Gastrocnemius medialis (tissue), 4 donors: ENCODE results near the gene MAD1L1. TPM values are rescaled to one million over a fixed set of nuclear protein-coding genes. Genes with fewer than 3 reads are reported as not detected.

Source experiments
- ATAC-seq, 2 donors: fragments of 150-250 bp; one replicate each; pipeline ENCODE4 v1.9.1; 2016
- DNase-seq, 2 donors: peaks; one replicate each; pipeline ENCODE4 v3.0.0-alpha.2; 2019
- H3K27ac ChIP-seq, 4 donors: fragments of 200-600 bp; sonication (generic); 1 replicate in 1 of 4; 2 replicates in 3 of 4; pipeline ENCODE4 v1.5.1; 2016 to 2018; ENCODE audit warnings: mild to moderate bottlenecking in 2 of 4, moderate library complexity in 1 of 4
- H3K27me3 ChIP-seq, 3 donors: fragments of 200-600 bp; sonication (generic) in 2 of 3; 1 replicate in 1 of 3; 2 replicates in 2 of 3; pipeline versions ENCODE4 v1.5.1 to v1.6.0; 2016 to 2019; ENCODE audit warnings: mild to moderate bottlenecking in 1 of 3, moderate library complexity in 1 of 3
- H3K36me3 ChIP-seq, 2 donors: fragments of 200-600 bp; sonication (generic) in 1 of 2; one replicate each; pipeline ENCODE4 v1.5.1; 2017 to 2018
- H3K4me1 ChIP-seq, 2 donors: fragments of 200-600 bp; sonication (generic) in 1 of 2; one replicate each; pipeline ENCODE4 v1.5.1; 2016 to 2017; ENCODE audit warnings: mild to moderate bottlenecking in 2 of 2
- H3K4me3 ChIP-seq, 4 donors: fragments of 200-600 bp; sonication (generic) in 3 of 4; 1 replicate in 1 of 4; 2 replicates in 3 of 4; pipeline ENCODE4 v1.5.1; 2016 to 2019; ENCODE audit warnings: mild to moderate bottlenecking in 2 of 4
- H3K9me3 ChIP-seq, 3 donors: fragments of 200-600 bp; sonication (generic) in 2 of 3; 1 replicate in 1 of 3; 2 replicates in 2 of 3; pipeline ENCODE4 v1.5.1; 2016 to 2019
- CTCF ChIP-seq, 5 experiments: fragments of 450-650 bp in 3 of 5; fragments of 200-600 bp in 2 of 5; sonication (generic) in 2 of 5; IDR thresholded peaks in 4 of 5; conservative IDR thresholded peaks in 1 of 5; 1 replicate in 4 of 5; 2 replicates in 1 of 5; pipeline ENCODE4 v1.5.1; 2016 to 2019; ENCODE audit warnings: antibody characterized with exemption in 5 of 5, mild to moderate bottlenecking in 3 of 5, moderate library complexity in 3 of 5
- POLR2A ChIP-seq, 2 donors: fragments of 450-650 bp; IDR thresholded peaks; one replicate each; pipeline ENCODE4 v1.6.1; 2017; ENCODE audit warnings: antibody characterized with exemption in 2 of 2, mild to moderate bottlenecking in 2 of 2, moderate library complexity in 2 of 2
- in situ Hi-C, 4 donors: fragments of 200-750 bp; cut with MboI; loops; one replicate each; pipeline versions ENCODE4 v1.15.0 to v1.8.0; 2017; ENCODE audit warnings: low sequenced_read_pairs in 4 of 4
- intact Hi-C: fragments of 100-400 bp; cut with DNase I; formaldehyde crosslinking; loops from one replicate; pipeline ENCODE4 v1.15.1; 2023; ENCODE audit warnings: low total_unique reads
- total RNA-seq, 4 donors: library from RNA; depleted of rRNA; stranded (reverse); fragments of >200 nt; gene quantifications; one replicate each; pipeline versions ENCODE4 v1.1.0 to v1.2.3, GENCODE V29; 2016

The MAD1L1 gene
- total RNA-seq, 4 donors from 2014 or later: 19.7 to 32.4 (median 22.7) TPM

- intact Hi-C loops: no loop called here
- Histone ChIP-seq H3K27ac (no peak overlapping the region), H3K27me3 (no peaks in the 10 kb centered on the region), H3K4me3 (no peak overlapping the region), H3K9me3 (no peaks in the 10 kb centered on the region), H3K4me1 (no peaks in the 10 kb centered on the region), H3K36me3 (no peaks in the 10 kb centered on the region)
- no peak for DNase-seq
- ATAC-seq: no peak
- in situ Hi-C loops: no loop called here
- TF ChIP-seq POLR2A (IDR thresholded peaks at IDR 0.05) (no peak), CTCF (IDR thresholded peaks at IDR 0.05 in 4 of 5, conservative IDR thresholded peaks at IDR 0.05 in 1 of 5) (no peak)
Measured at GRCh38 chr7:1925349-1925748, 307.4 kb downstream of the MAD1L1 start.

- no peak overlapping the region for H3K27ac ChIP-seq
- intact Hi-C loops: no loop called here
- H3K27me3 ChIP-seq: no peaks in the 10 kb centered on the region
- ATAC-seq (no peak), DNase-seq (no peak)
- H3K36me3 ChIP-seq: no peaks in the 10 kb centered on the region
- TF ChIP-seq CTCF (IDR thresholded peaks at IDR 0.05 in 4 of 5, conservative IDR thresholded peaks at IDR 0.05 in 1 of 5) (no peak), POLR2A (IDR thresholded peaks at IDR 0.05) (no peak)
- H3K4me1 ChIP-seq: peaks cover 4 to 7% of the 10 kb centered on the region in 2 donors
- no peak overlapping the region for H3K4me3 ChIP-seq
- no peaks in the 10 kb centered on the region for H3K9me3 ChIP-seq
- in situ Hi-C loops: no loop called here
Measured at GRCh38 chr7:1924258-1924817, 308.4 kb downstream of the MAD1L1 start.

- intact Hi-C loops: no loop called here
- no peak for DNase-seq
Measured at GRCh38 chr7:1923409-1924257, 309.1 kb downstream of the MAD1L1 start.

GRCh38 chr7:1922870-1923236 lies 309.9 kb downstream of the MAD1L1 start:
- Histone ChIP-seq H3K36me3 (no peaks in the 10 kb centered on the region), H3K27ac (no peak overlapping the region), H3K9me3 (no peaks in the 10 kb centered on the region), H3K4me1 (peaks cover 6 to 9% of the 10 kb centered on the region in 2 donors), H3K27me3 (no peaks in the 10 kb centered on the region), H3K4me3 (no peak overlapping the region)
- ATAC-seq (no peak), DNase-seq (no peak)
- TF ChIP-seq POLR2A (IDR thresholded peaks at IDR 0.05) (no peak), CTCF (IDR thresholded peaks at IDR 0.05 in 4 of 5, conservative IDR thresholded peaks at IDR 0.05 in 1 of 5) (no peak)
- intact Hi-C loops: no loop called here
- in situ Hi-C loops: no loop called here

More at GRCh38 chr7:1923409-1924257, 309.1 kb downstream of the MAD1L1 start:
- in situ Hi-C loops: no loop called here
- peaks cover 6 to 9% of the 10 kb centered on the region in 2 donors for H3K4me1 ChIP-seq
- H3K27me3 ChIP-seq: no peaks in the 10 kb centered on the region
- H3K36me3 ChIP-seq: no peaks in the 10 kb centered on the region
- ATAC-seq: no peak
- no peak for TF ChIP-seq CTCF (IDR thresholded peaks at IDR 0.05 in 4 of 5, conservative IDR thresholded peaks at IDR 0.05 in 1 of 5)
- TF ChIP-seq POLR2A (IDR thresholded peaks at IDR 0.05): no peak
- no peak overlapping the region for H3K27ac ChIP-seq
- no peaks in the 10 kb centered on the region for H3K9me3 ChIP-seq
- no peak overlapping the region for H3K4me3 ChIP-seq
